Endothelial cell of umbilical vein (primary cell): ENCODE measurements around the gene FJX1. TPM values are rescaled to one million over a fixed set of nuclear protein-coding genes. Genes with fewer than 3 reads are reported as not detected.
"Not testable (repeated sequence)": the region's sequence is repeated elsewhere in the genome, so short reads cannot be mapped to it uniquely, and the experiment has no call there.

Source experiments
- BruUV-seq: library from RNA; stranded (reverse); fragments of 400-500 nt; replicated peaks from 2 replicates; lab custom pipeline; 2021; lab: Mats Ljungman, UMichigan
- CTCF ChIA-PET: fragments of 300-600, 350-600 bp; sonication (Branson Sonifier 250); formaldehyde crosslinking; loops from one replicate; lab custom pipeline; 2021; ENCODE audit warnings: antibody characterized with exemption, inconsistent platforms; lab: Charles Lee
- POLR2A ChIA-PET: fragments of 300-600, 350-600 bp; sonication (Branson Sonifier 250); formaldehyde crosslinking; loops from one replicate; lab custom pipeline; 2021; ENCODE audit warnings: antibody characterized with exemption, inconsistent platforms; lab: Charles Lee
- DNase-seq: peaks from one replicate; pipeline ENCODE4 v3.0.0-alpha.2; 2011; ENCODE audit warnings: low read depth, low spot score
- FAIRE-seq: peaks from 2 replicates; lab custom pipeline; 2011; peaks lifted over from hg19 to GRCh38; lab: Jason Lieb, UNC
- H2AFZ ChIP-seq: 2 replicates; pipeline ENCODE4 v1.6.0; 2012; ENCODE audit warnings: low read depth, low read length, control low read depth, inconsistent platforms
- H3K27ac ChIP-seq: 2 replicates; pipeline ENCODE4 v1.5.1; 2011; ENCODE audit warnings: low read depth, mild to moderate bottlenecking, control low read depth, low read length, moderate library complexity; ENCODE audit not compliant: insufficient read depth
- H3K27me3 ChIP-seq, 2 experiments: 2 replicates each; pipeline versions ENCODE4 v1.6.0 to v1.6.1; 2011; ENCODE audit warnings: low read length in 2 of 2, mixed read lengths in 1 of 2; ENCODE audit not compliant: control insufficient read depth in 2 of 2, insufficient read depth in 2 of 2
- H3K36me3 ChIP-seq, 2 experiments: 2 replicates in 1 of 2; 3 replicates in 1 of 2; pipeline ENCODE4 v1.5.1; 2011; ENCODE audit warnings: low read length in 2 of 2, mild to moderate bottlenecking in 1 of 2, moderate library complexity in 1 of 2; ENCODE audit not compliant: control insufficient read depth in 2 of 2, insufficient read depth in 2 of 2; ENCODE audit errors: extremely low read depth in 1 of 2
- H3K4me1 ChIP-seq: 3 replicates; pipeline ENCODE4 v1.5.1; 2011; ENCODE audit warnings: mild to moderate bottlenecking, low read length; ENCODE audit not compliant: control insufficient read depth, insufficient read depth; ENCODE audit errors: extremely low read depth
- H3K4me2 ChIP-seq: 2 replicates; pipeline ENCODE4 v1.6.1; 2011; ENCODE audit warnings: low read length, control low read depth, mixed read lengths; ENCODE audit not compliant: insufficient read depth
- H3K4me3 ChIP-seq, 3 experiments: fragments of 200-600 bp in 1 of 3; sonication (generic), shearing (Covaris generic) in 1 of 3; replicated peaks in 1 of 3; 2 replicates each; pipeline ENCODE4 v1.5.1; 2011 to 2016; ENCODE audit warnings: control low read depth in 3 of 3, low read length in 3 of 3, mild to moderate bottlenecking in 2 of 3, inconsistent platforms in 1 of 3, low read depth in 1 of 3, moderate library complexity in 1 of 3; ENCODE audit not compliant: insufficient read depth in 1 of 3
- H3K79me2 ChIP-seq: 2 replicates; pipeline ENCODE4 v1.6.0; 2012; ENCODE audit warnings: low read length, inconsistent platforms; ENCODE audit not compliant: control insufficient read depth, insufficient read depth
- H3K9ac ChIP-seq: replicated peaks from 2 replicates; pipeline ENCODE3; 2011; ENCODE audit warnings: low read length, control low read depth; ENCODE audit not compliant: insufficient read depth; ENCODE audit errors: extremely low read depth
- H3K9me1 ChIP-seq: replicated peaks from 3 replicates; pipeline ENCODE4 v1.6.0; 2011; ENCODE audit warnings: mild to moderate bottlenecking, low read length; ENCODE audit not compliant: control insufficient read depth, insufficient read depth; ENCODE audit errors: extremely low read depth
- H3K9me3 ChIP-seq: replicated peaks from 2 replicates; pipeline ENCODE4 v1.5.1; 2012; ENCODE audit warnings: low read length, inconsistent platforms; ENCODE audit not compliant: control insufficient read depth, insufficient read depth
- H4K20me1 ChIP-seq: replicated peaks from 2 replicates; pipeline ENCODE3; 2011; ENCODE audit warnings: mild to moderate bottlenecking, low read length; ENCODE audit not compliant: control insufficient read depth, insufficient read depth; ENCODE audit errors: extremely low read depth
- EZH2 ChIP-seq: IDR thresholded peaks from 2 replicates; pipeline ENCODE4 v1.6.1; 2012; ENCODE audit warnings: borderline replicate concordance, low read depth, mild to moderate bottlenecking, moderate library complexity, low read length, inconsistent platforms; ENCODE audit not compliant: severe bottlenecking
- FOS ChIP-seq: IDR thresholded peaks from 2 replicates; pipeline ENCODE4 v1.6.1; 2011; ENCODE audit warnings: mild to moderate bottlenecking, low read length, moderate library complexity, borderline replicate concordance; ENCODE audit not compliant: insufficient read depth
- GATA2 ChIP-seq: IDR thresholded peaks from 2 replicates; pipeline ENCODE4 v1.7.0; 2011; ENCODE audit warnings: low read depth, mild to moderate bottlenecking, moderate library complexity, mixed read lengths, low read length; ENCODE audit not compliant: insufficient read length, insufficient read depth
- JUN ChIP-seq: IDR thresholded peaks from 2 replicates; pipeline ENCODE4 v1.6.1; 2011; ENCODE audit warnings: borderline replicate concordance, low read depth; ENCODE audit not compliant: insufficient read length, insufficient read depth
- MYC ChIP-seq: IDR thresholded peaks from one replicate; pipeline ENCODE4 v1.6.1; 2011; ENCODE audit warnings: mild to moderate bottlenecking, low read depth, low read length
- POLR2A ChIP-seq: IDR thresholded peaks from 2 replicates; pipeline ENCODE4 v1.6.1; 2012; ENCODE audit warnings: low read depth, mild to moderate bottlenecking, control low read depth, low read length
- POLR2AphosphoS5 ChIP-seq: IDR thresholded peaks from 2 replicates; pipeline ENCODE4 v1.6.1; 2012; ENCODE audit warnings: low read depth, mild to moderate bottlenecking, control low read depth, low read length, moderate library complexity; ENCODE audit not compliant: insufficient read depth
- dilution Hi-C: fragments of 300-500 bp; cut with MboI; formaldehyde crosslinking; loops from one replicate; pipeline ENCODE4 v1.15.0; 2019; ENCODE audit warnings: low sequenced_read_pairs; ENCODE audit not compliant: extremely low pct_ligation_motif_present
- intact Hi-C: fragments of 100-400 bp; cut with micrococcal nuclease; formaldehyde crosslinking; loops from one replicate; pipeline ENCODE4 v1.10.0; 2022
- polyA plus RNA-seq, 4 experiments: library from polyadenylated mRNA; depleted of rRNA in 3 of 4; stranded (reverse) in 3 of 4; unstranded in 1 of 4; fragments of >200 nt; gene quantifications; 2 replicates each; pipeline versions ENCODE4 v1.2.1 to v1.2.3, GENCODE V29; 2011 to 2012; ENCODE audit warnings: missing spikeins in 1 of 4
- total RNA-seq: library from RNA; stranded (reverse); gene quantifications from 2 replicates; pipeline ENCODE4 v1.2.3, GENCODE V29; 2021
- TF ChIP-seq, protein P1 (sequence below), 2 donors: IDR thresholded peaks; 1 replicate in 1 of 2; 2 replicates in 1 of 2; pipeline ENCODE4 v1.5.1; 2011; ENCODE audit warnings: low read length in 2 of 2, mild to moderate bottlenecking in 2 of 2, moderate library complexity in 2 of 2, control low read depth in 1 of 2, inconsistent platforms in 1 of 2, low read depth in 1 of 2; ENCODE audit not compliant: insufficient read depth in 1 of 2; ENCODE audit errors: extremely low read depth in 1 of 2
- TF ChIP-seq, protein P2 (sequence below): IDR thresholded peaks from 2 replicates; pipeline ENCODE4 v1.6.1; 2011; ENCODE audit not compliant: insufficient read depth, insufficient read length

The FJX1 gene
- total and polyA plus RNA-seq, 2 donors (not counting 3 experiments of a cell fraction or from before 2014, with no cell fraction given), result 9.2 to 26.6 TPM

DNA sequence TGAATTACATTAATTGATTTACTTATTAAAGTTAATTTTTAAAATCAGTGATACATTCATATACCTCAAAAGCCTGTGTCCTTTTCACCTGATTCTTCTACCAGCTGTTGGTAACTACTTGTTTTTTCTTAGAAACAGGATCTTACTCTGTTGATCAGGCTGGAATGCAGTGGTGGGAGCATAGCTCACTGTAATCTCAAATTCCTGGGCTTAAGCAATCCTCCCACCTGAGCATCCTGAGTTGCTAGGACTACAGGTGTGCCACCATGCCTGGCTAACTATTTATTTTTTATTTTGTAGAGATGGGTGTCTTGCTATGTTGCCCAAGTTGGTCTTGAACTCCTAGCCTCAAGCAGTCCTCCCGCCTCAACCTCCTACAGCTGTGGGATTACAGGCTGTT, 49.0 kb downstream of the FJX1 start:
- POLR2A ChIA-PET, result no interaction called here
- Histone ChIP-seq H3K4me3 (no peak overlapping the region), H3K27ac (no peak overlapping the region), H3K27me3 (no peaks in the 10 kb centered on the region), H3K9me1 (no peaks in the 10 kb centered on the region), H3K4me2 (no peak overlapping the region), H4K20me1 (peaks cover 2% of the 10 kb centered on the region), H2AFZ (no peak overlapping the region), H3K9me3 (no peaks in the 10 kb centered on the region), H3K36me3 (peaks cover 0 to 3% of the 10 kb centered on the region in 2 experiments), H3K4me1 (peaks cover 20% of the 10 kb centered on the region), H3K79me2 (peaks cover 70% of the 10 kb centered on the region), H3K9ac (no peak overlapping the region)
- DNase-seq, result no peak
- TF ChIP-seq MYC (no peak), POLR2AphosphoS5 (no peak), FOS (no peak), EZH2 (no peak), POLR2A (no peak), JUN (no peak), GATA2 (no peak)
- TF ChIP-seq, protein P1, sequence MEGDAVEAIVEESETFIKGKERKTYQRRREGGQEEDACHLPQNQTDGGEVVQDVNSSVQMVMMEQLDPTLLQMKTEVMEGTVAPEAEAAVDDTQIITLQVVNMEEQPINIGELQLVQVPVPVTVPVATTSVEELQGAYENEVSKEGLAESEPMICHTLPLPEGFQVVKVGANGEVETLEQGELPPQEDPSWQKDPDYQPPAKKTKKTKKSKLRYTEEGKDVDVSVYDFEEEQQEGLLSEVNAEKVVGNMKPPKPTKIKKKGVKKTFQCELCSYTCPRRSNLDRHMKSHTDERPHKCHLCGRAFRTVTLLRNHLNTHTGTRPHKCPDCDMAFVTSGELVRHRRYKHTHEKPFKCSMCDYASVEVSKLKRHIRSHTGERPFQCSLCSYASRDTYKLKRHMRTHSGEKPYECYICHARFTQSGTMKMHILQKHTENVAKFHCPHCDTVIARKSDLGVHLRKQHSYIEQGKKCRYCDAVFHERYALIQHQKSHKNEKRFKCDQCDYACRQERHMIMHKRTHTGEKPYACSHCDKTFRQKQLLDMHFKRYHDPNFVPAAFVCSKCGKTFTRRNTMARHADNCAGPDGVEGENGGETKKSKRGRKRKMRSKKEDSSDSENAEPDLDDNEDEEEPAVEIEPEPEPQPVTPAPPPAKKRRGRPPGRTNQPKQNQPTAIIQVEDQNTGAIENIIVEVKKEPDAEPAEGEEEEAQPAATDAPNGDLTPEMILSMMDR (IDR thresholded peaks at IDR 0.05; ENCODE audit: extremely low read depth in 1 of 2, insufficient read depth in 1 of 2, low read depth in 1 of 2, low read length in 2 of 2), result no peak
- TF ChIP-seq, protein P2, sequence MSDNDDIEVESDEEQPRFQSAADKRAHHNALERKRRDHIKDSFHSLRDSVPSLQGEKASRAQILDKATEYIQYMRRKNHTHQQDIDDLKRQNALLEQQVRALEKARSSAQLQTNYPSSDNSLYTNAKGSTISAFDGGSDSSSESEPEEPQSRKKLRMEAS, result no peak
- CTCF ChIA-PET, result no interaction called here
- intact Hi-C loops (no loop called here), dilution Hi-C loops (no loop called here)
- BruUV-seq, result no TSS peak
- no peak for FAIRE-seq

DNA sequence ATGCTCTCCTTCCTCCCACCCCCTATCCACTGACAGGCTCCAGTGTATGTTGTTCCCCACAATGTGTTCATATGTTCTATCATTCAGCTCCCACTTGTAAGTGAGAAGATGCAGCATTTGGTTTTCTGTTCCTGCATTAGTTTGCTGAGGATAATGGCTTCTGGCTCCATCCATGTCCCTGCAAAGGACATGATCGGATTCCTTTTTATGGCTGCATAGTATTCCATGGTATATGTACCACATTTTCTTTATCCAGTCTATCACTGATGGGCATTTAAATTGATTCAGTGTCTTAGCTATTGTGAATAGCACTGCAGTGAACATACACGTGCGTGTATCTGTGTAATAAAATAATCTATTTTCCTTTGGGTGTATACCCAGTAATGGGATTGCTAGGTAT, 50.1 kb downstream of the FJX1 start:
- H3K9me1 ChIP-seq, H3K9ac ChIP-seq, H3K27ac ChIP-seq, intact Hi-C loops, DNase-seq, H3K4me2 ChIP-seq, POLR2A ChIA-PET, H3K36me3 ChIP-seq, H4K20me1 ChIP-seq, H3K9me3 ChIP-seq, FAIRE-seq, BruUV-seq, H2AFZ ChIP-seq, H3K4me3 ChIP-seq, H3K27me3 ChIP-seq, dilution Hi-C loops: not testable (repeated sequence)
- H3K4me1 ChIP-seq, result peaks cover 15% of the 10 kb centered on the region
- CTCF ChIA-PET, result interaction anchor here (1.3 kb wide), 1 partner anchor 154 kb away, joined by 4 read pairs; no protein-coding TSS in a partner anchor
- H3K79me2 ChIP-seq, result peaks cover 77% of the 10 kb centered on the region
